ENCODE measurements around the gene VARS2. TPM values are rescaled to one million over a fixed set of nuclear protein-coding genes. Genes with fewer than 3 reads are reported as not detected.
"Not testable (repeated sequence)": the region's sequence is repeated elsewhere in the genome, so short reads cannot be mapped to it uniquely, and the experiment has no call there.

Gene VARS2
- total RNA-seq, 2 experiments from 2014 or later, result 83.0 to 84.0 TPM

DNA sequence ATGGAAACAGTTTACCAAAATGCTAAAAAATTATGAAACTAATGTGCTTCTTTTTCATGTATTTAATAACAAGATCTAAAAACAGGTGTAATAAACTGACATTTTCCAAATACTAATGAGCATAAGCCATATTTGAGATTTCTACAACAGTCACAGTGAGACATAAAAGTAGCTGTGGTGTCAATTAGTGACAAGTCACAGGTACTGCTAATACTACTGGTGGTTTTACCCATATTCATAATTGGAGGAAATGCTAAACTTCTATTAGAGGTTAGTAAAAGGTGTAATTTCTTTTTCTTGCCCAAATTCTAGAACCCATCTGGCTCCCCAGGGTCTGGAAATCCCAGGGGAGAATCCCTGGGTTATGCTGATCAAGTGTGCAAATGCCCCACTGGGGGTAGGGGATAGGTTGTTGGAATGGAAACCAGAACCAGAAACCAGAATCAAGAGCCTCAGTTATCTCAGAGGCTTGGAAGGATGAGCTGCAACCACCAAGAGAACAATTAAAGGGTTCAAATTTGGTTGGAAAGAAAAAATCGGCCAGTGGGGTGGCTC is 13.1 kb upstream of the VARS2 start:
- no peak overlapping the region for H3K27ac Mint-ChIP-seq
- POLR2A ChIA-PET, result no interaction called here
- no peak for ATAC-seq

DNA sequence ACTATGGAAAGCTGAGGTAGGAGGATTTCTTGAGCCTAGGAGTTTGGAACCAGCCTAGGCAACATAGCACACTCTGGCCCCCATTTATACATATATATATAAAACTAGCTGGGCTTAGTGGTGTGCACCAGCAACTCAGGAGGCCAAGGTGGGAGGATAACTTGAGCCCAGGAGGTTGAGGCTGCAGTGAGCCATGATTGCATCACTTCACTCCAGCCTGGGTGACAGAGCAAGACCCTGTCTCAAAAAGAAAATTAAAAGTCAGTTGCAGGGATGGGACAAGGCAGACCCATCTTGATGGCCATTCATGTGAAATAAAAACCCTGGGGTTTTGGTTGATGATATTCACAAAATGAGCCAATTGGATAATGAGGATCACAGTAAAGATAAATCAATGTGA is 12.6 kb upstream of the VARS2 start:
- TF ChIP-seq, protein P1, sequence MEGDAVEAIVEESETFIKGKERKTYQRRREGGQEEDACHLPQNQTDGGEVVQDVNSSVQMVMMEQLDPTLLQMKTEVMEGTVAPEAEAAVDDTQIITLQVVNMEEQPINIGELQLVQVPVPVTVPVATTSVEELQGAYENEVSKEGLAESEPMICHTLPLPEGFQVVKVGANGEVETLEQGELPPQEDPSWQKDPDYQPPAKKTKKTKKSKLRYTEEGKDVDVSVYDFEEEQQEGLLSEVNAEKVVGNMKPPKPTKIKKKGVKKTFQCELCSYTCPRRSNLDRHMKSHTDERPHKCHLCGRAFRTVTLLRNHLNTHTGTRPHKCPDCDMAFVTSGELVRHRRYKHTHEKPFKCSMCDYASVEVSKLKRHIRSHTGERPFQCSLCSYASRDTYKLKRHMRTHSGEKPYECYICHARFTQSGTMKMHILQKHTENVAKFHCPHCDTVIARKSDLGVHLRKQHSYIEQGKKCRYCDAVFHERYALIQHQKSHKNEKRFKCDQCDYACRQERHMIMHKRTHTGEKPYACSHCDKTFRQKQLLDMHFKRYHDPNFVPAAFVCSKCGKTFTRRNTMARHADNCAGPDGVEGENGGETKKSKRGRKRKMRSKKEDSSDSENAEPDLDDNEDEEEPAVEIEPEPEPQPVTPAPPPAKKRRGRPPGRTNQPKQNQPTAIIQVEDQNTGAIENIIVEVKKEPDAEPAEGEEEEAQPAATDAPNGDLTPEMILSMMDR (IDR thresholded peaks at IDR 0.05), result no peak
- ChIA-PET CTCF (interaction anchor here (0.8 to 1.4 kb wide), 5 partner anchors 10 to 74 kb away, joined by 3 to 4 read pairs (median 4); partner anchors contain the start of gene VARS2), POLR2A (no interaction called here)
- Mint-ChIP-seq H3K9me3 (no peaks in the 10 kb centered on the region), H3K27ac (no peak overlapping the region), H3K4me3 (no peak overlapping the region), H3K4me1 (ENCODE audit: low read depth) (peaks cover 9% of the 10 kb centered on the region), H3K36me3 (ENCODE audit: low read depth) (peaks cover 4% of the 10 kb centered on the region), H3K27me3 (no peaks in the 10 kb centered on the region)
- ATAC-seq (no peak), DNase-seq (no peak)
- intact Hi-C loops (cut with micrococcal nuclease), result no loop called here

More for the DNA sequence above, 13.1 kb upstream of the VARS2 start:
- H3K4me3 Mint-ChIP-seq, result no peak overlapping the region
- no peaks in the 10 kb centered on the region for H3K9me3 Mint-ChIP-seq
- H3K4me1 Mint-ChIP-seq (ENCODE audit: low read depth), result peaks cover 9% of the 10 kb centered on the region
- TF ChIP-seq, protein P1 (IDR thresholded peaks at IDR 0.05), result no peak
- H3K27me3 Mint-ChIP-seq, result no peaks in the 10 kb centered on the region
- H3K36me3 Mint-ChIP-seq (ENCODE audit: low read depth), result peaks cover 4% of the 10 kb centered on the region
- no peak for DNase-seq
- CTCF ChIA-PET, result interaction anchor here (0.8 to 1.4 kb wide), 4 partner anchors 10 to 74 kb away, joined by 3 to 4 read pairs (median 4); partner anchors contain the start of gene VARS2
- intact Hi-C loops (cut with micrococcal nuclease), result no loop called here

DNA sequence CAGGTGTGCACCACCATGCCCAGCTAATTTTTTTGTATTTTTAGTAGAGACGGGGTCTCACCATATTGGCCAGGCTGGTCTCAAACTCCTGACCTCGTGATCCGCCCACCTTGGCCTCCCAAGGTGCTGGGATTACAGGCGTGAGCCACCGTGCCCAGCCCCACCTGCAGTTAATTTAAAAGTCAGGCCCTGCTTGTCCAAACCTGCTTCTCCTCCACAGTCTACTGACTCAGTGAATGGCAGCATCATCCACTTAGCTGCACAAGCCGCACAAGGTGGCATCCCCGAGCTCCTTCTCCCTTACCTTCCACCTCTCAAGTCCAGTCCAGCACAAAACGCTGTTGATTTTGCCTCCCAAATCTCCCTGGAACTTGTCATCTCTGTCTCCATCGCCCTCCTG is 11.8 kb upstream of the VARS2 start:
- DNase-seq; H3K36me3 Mint-ChIP-seq (ENCODE audit: low read depth); H3K4me3 Mint-ChIP-seq; ATAC-seq; intact Hi-C loops (cut with micrococcal nuclease); H3K27ac Mint-ChIP-seq; H3K9me3 Mint-ChIP-seq; H3K27me3 Mint-ChIP-seq: not testable (repeated sequence)
- ChIA-PET POLR2A (interaction anchor here (0.6 to 2.2 kb wide), 2 partner anchors 10 to 13 kb away, joined by 3 to 5 read pairs; no protein-coding TSS in a partner anchor), CTCF (interaction anchor here (1.0 to 1.4 kb wide), 4 partner anchors 13 to 166 kb away, joined by 3 to 4 read pairs (median 4); no protein-coding TSS in a partner anchor)
- peaks cover 10% of the 10 kb centered on the region for H3K4me1 Mint-ChIP-seq (ENCODE audit: low read depth)

DNA sequence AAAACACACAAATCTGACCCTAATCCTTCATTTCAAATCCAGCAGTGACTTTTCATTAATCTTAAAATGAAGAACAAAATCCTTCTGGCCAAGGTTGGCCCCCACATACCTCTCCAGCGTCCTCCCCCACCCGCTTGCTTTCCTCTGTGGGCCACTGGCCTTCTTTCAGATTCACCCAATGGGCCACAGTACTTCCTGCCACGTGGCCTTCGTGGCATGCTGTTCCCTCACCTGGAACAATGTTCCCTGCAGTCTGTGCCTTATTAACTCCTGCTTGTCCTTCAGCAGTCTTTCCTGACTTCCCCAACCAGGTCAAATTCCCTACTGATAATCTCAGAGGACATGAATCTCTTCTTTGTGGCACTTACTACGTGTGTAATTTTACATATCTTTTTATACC is 11.3 kb upstream of the VARS2 start:
- no peak for DNase-seq
- Mint-ChIP-seq H3K4me3 (no peak overlapping the region), H3K4me1 (ENCODE audit: low read depth) (peaks cover 12% of the 10 kb centered on the region), H3K27ac (no peak overlapping the region), H3K36me3 (ENCODE audit: low read depth) (peaks cover 4% of the 10 kb centered on the region), H3K27me3 (no peaks in the 10 kb centered on the region), H3K9me3 (no peaks in the 10 kb centered on the region)
- TF ChIP-seq, protein P1 (IDR thresholded peaks at IDR 0.05), result no peak
- intact Hi-C loops (cut with micrococcal nuclease), result no loop called here
- ChIA-PET CTCF (interaction anchor here (1.4 kb wide), 1 partner anchor 166 kb away, joined by 4 read pairs; no protein-coding TSS in a partner anchor), POLR2A (interaction anchor here (2.2 kb wide), 1 partner anchor 14 kb away, joined by 5 read pairs; no protein-coding TSS in a partner anchor)
- ATAC-seq, result no peak

DNA sequence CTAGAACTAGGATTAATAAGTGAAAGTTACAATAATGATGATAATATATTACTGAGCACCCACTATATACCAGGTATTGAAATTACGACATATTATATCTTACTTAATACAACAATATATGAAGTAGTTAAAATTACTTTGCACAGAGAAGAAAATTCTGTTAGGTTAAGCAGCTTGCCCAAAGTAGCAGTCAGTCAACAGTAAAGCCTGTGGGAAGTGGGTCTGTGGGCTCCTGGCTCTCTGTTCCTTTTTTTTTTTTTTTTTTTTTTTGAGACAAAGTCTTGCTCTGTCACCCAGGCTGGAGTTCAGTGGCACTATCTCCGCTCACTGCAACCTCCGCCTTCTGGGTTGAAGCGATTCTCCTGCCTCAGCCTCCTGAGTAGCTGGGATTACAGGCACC is 10.8 kb upstream of the VARS2 start:
- H3K27ac Mint-ChIP-seq, result no peak overlapping the region
- intact Hi-C loops (cut with micrococcal nuclease), result no loop called here
- no peak for DNase-seq
- no peak for ATAC-seq
- H3K36me3 Mint-ChIP-seq (ENCODE audit: low read depth), result peaks cover 4% of the 10 kb centered on the region
- no peaks in the 10 kb centered on the region for H3K27me3 Mint-ChIP-seq
- TF ChIP-seq, protein P1 (IDR thresholded peaks at IDR 0.05), result no peak
- no peaks in the 10 kb centered on the region for H3K9me3 Mint-ChIP-seq
- H3K4me3 Mint-ChIP-seq, result no peak overlapping the region
- peaks cover 12% of the 10 kb centered on the region for H3K4me1 Mint-ChIP-seq (ENCODE audit: low read depth)
- ChIA-PET CTCF (interaction anchor here (1.0 to 1.4 kb wide), 3 partner anchors 165 to 184 kb away, joined by 3 to 4 read pairs (median 3); no protein-coding TSS in a partner anchor), POLR2A (interaction anchor here (2.2 kb wide), 1 partner anchor 14 kb away, joined by 5 read pairs; no protein-coding TSS in a partner anchor)

DNA sequence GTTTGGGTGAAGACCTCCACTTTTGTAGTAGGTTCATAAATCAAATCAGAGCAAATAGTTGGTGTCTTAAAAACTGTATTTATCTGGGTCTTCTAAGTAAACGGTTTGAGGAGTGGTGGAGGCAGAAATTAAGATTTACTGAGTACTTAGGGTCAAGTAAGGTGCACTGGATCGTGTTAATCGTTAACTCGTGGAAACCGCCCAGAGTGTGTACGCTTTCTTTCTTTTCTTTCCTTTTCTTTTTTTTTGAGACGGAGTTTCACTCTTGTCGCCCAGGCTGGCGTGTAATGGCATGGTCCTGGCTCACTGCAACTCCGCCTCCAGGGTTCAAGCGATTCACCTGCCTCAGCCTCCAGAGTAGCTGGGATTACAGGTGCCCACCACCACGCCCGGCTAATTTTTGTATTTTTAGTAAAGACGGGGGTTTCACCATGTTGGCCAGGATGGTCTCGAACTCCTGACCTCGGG is 6.7 kb upstream of the VARS2 start:
- H3K27ac Mint-ChIP-seq, result peak overlapping the region; percentile 84
- ChIA-PET CTCF (interaction anchor here (0.6 to 3.3 kb wide), 14 partner anchors 9 to 228 kb away, joined by 3 to 13 read pairs (median 4); no protein-coding TSS in a partner anchor), POLR2A (interaction anchor here (1.0 to 1.4 kb wide), 3 partner anchors 48 to 135 kb away, joined by 3 to 5 read pairs (median 4); no protein-coding TSS in a partner anchor)
- ATAC-seq; intact Hi-C loops (cut with micrococcal nuclease); DNase-seq; H3K27me3 Mint-ChIP-seq; H3K9me3 Mint-ChIP-seq: not testable (repeated sequence)
- H3K4me1 Mint-ChIP-seq (ENCODE audit: low read depth), result peaks cover 22% of the 10 kb centered on the region
- peaks cover 13% of the 10 kb centered on the region for H3K36me3 Mint-ChIP-seq (ENCODE audit: low read depth)
- peak overlapping the region; percentile 91 for H3K4me3 Mint-ChIP-seq

Data from activated CD8-positive, alpha-beta T cell treated with anti-CD3 and anti-CD28 coated beads for 36 hours (primary cell).